Measurements from ENCODE around the gene KANSL3. TPM values are rescaled to one million over a fixed set of nuclear protein-coding genes. Genes with fewer than 3 reads are reported as not detected.

KANSL3 gene
- polyA plus RNA-seq, 1 experiment = 28.3 TPM

GRCh38 chr2:96549466-96549785 lies 88.7 kb downstream of the KANSL3 start:
- no peak for TF ChIP-seq CTCF (IDR thresholded peaks at IDR 0.05; ENCODE audit: insufficient read depth, low read depth, low read length)
- H3K4me3 ChIP-seq (ENCODE audit: low read depth, low read length) = no peak overlapping the region
- H3K36me3 ChIP-seq (ENCODE audit: control insufficient read depth, insufficient read depth, low read length) = peaks cover 42% of the 10 kb centered on the region
- POLR2A ChIA-PET = no interaction called here
- CTCF ChIA-PET = interaction anchor here (0.8 to 4.1 kb wide), 7 partner anchors 8 to 405 kb away, joined by 3 to 21 read pairs (median 5); no protein-coding TSS in a partner anchor
- DNase-seq (ENCODE audit: low read depth) = no peak
- H3K27me3 ChIP-seq (ENCODE audit: control insufficient read depth, insufficient read depth, low read length) = no peaks in the 10 kb centered on the region

GRCh38 chr2:96548558-96549465 lies 89.3 kb downstream of the KANSL3 start:
- POLR2A ChIA-PET = no interaction called here

GRCh38 chr2:96547731-96548171 lies 90.4 kb downstream of the KANSL3 start:
- no peak for DNase-seq (ENCODE audit: low read depth)
- H3K27me3 ChIP-seq (ENCODE audit: control insufficient read depth, insufficient read depth, low read length) = no peaks in the 10 kb centered on the region
- peaks cover 40% of the 10 kb centered on the region for H3K36me3 ChIP-seq (ENCODE audit: control insufficient read depth, insufficient read depth, low read length)
- POLR2A ChIA-PET = no interaction called here
- H3K4me3 ChIP-seq (ENCODE audit: low read depth, low read length) = no peak overlapping the region
- CTCF ChIA-PET = interaction anchor here (0.6 to 4.1 kb wide), 11 partner anchors 7 to 565 kb away, joined by 3 to 21 read pairs (median 5); partner anchors contain the start of genes ANKRD36 and ASTL
- TF ChIP-seq CTCF (IDR thresholded peaks at IDR 0.05; ENCODE audit: insufficient read depth, low read depth, low read length) = no peak

More at GRCh38 chr2:96548558-96549465, 89.3 kb downstream of the KANSL3 start:
- Histone ChIP-seq H3K36me3 (ENCODE audit: control insufficient read depth, insufficient read depth, low read length) (peaks cover 42% of the 10 kb centered on the region), H3K4me3 (ENCODE audit: low read depth, low read length) (no peak overlapping the region), H3K27me3 (ENCODE audit: control insufficient read depth, insufficient read depth, low read length) (no peaks in the 10 kb centered on the region)
- CTCF ChIA-PET = interaction anchor here (0.9 to 4.1 kb wide), 8 partner anchors 8 to 142 kb away, joined by 3 to 21 read pairs (median 6); no protein-coding TSS in a partner anchor
- TF ChIP-seq CTCF (IDR thresholded peaks at IDR 0.05; ENCODE audit: insufficient read depth, low read depth, low read length) = no peak
- no peak for DNase-seq (ENCODE audit: low read depth)

GRCh38 chr2:96547203-96547641 lies 90.9 kb downstream of the KANSL3 start:
- Histone ChIP-seq H3K4me3 (ENCODE audit: low read depth, low read length) (no peak overlapping the region), H3K36me3 (ENCODE audit: control insufficient read depth, insufficient read depth, low read length) (peaks cover 40% of the 10 kb centered on the region), H3K27me3 (ENCODE audit: control insufficient read depth, insufficient read depth, low read length) (no peaks in the 10 kb centered on the region)
- no peak for TF ChIP-seq CTCF (IDR thresholded peaks at IDR 0.05; ENCODE audit: insufficient read depth, low read depth, low read length)
- ChIA-PET POLR2A (no interaction called here), CTCF (interaction anchor here (0.7 to 2.0 kb wide), 6 partner anchors 10 to 566 kb away, joined by 3 to 8 read pairs (median 5); partner anchors contain the start of genes ANKRD36 and ASTL)
- no peak for DNase-seq (ENCODE audit: low read depth)

GRCh38 chr2:96546797-96547196 lies 91.3 kb downstream of the KANSL3 start:
- no peak for TF ChIP-seq CTCF (IDR thresholded peaks at IDR 0.05; ENCODE audit: insufficient read depth, low read depth, low read length)
- CTCF ChIA-PET = interaction anchor here (2.0 kb wide), 1 partner anchor 38 kb away, joined by 5 read pairs; no protein-coding TSS in a partner anchor
- POLR2A ChIA-PET = no interaction called here
- Histone ChIP-seq H3K36me3 (ENCODE audit: control insufficient read depth, insufficient read depth, low read length) (peaks cover 37% of the 10 kb centered on the region), H3K4me3 (ENCODE audit: low read depth, low read length) (no peak overlapping the region), H3K27me3 (ENCODE audit: control insufficient read depth, insufficient read depth, low read length) (no peaks in the 10 kb centered on the region)
- DNase-seq (ENCODE audit: low read depth) = no peak
